Mesenchymal stem cell (in vitro differentiated cells and primary cell): ENCODE results near the gene HSPA1B.

Experiments used
- DNase-seq: peaks from one replicate; pipeline ENCODE4 v3.0.0-alpha.2; 2013
- H2AFZ ChIP-seq: one replicate; pipeline ENCODE4 v1.6.1; 2013; ENCODE audit warnings: low read depth, mild to moderate bottlenecking, control low read depth, inconsistent platforms, low read length, moderate library complexity
- H2AK5ac ChIP-seq: 2 replicates; pipeline ENCODE4 v1.6.1; 2013; ENCODE audit warnings: low read length, moderate library complexity, mild to moderate bottlenecking, inconsistent platforms; ENCODE audit not compliant: severe bottlenecking
- H2BK120ac ChIP-seq: one replicate; pipeline ENCODE4 v1.6.1; 2013; ENCODE audit warnings: low read depth, mild to moderate bottlenecking, inconsistent platforms, low read length, moderate library complexity
- H2BK12ac ChIP-seq, 2 experiments: one replicate each; pipeline ENCODE4 v1.6.1; 2013; ENCODE audit warnings: inconsistent platforms in 2 of 2, low read length in 2 of 2, mild to moderate bottlenecking in 2 of 2, moderate library complexity in 2 of 2, control low read depth in 1 of 2
- H2BK15ac ChIP-seq: one replicate; pipeline ENCODE4 v1.6.1; 2013; ENCODE audit warnings: mild to moderate bottlenecking, low read depth, inconsistent platforms; ENCODE audit not compliant: poor library complexity, severe bottlenecking
- H2BK5ac ChIP-seq: 2 replicates; pipeline ENCODE4 v1.6.1; 2013; ENCODE audit warnings: low read depth, mild to moderate bottlenecking, low read length, control low read depth, inconsistent platforms; ENCODE audit not compliant: poor library complexity, severe bottlenecking
- H3K14ac ChIP-seq, 2 experiments: one replicate each; pipeline ENCODE4 v1.6.1; 2013; ENCODE audit warnings: inconsistent platforms in 2 of 2, low read length in 2 of 2, control low read depth in 1 of 2, mild to moderate bottlenecking in 1 of 2, moderate library complexity in 1 of 2
- H3K18ac ChIP-seq, 2 experiments: one replicate each; pipeline ENCODE4 v1.6.1; 2013; ENCODE audit warnings: inconsistent platforms in 2 of 2, low read length in 2 of 2, control low read depth in 1 of 2, low read depth in 1 of 2, mild to moderate bottlenecking in 1 of 2
- H3K23ac ChIP-seq, 2 experiments: one replicate each; pipeline ENCODE4 v1.6.1; 2013; ENCODE audit warnings: inconsistent platforms in 2 of 2, low read length in 2 of 2, mild to moderate bottlenecking in 2 of 2, moderate library complexity in 2 of 2, control low read depth in 1 of 2
- H3K27ac ChIP-seq: 2 replicates; pipeline ENCODE4 v1.5.1; 2013; ENCODE audit warnings: mild to moderate bottlenecking, moderate library complexity, low read length, control low read depth, inconsistent platforms; ENCODE audit not compliant: poor library complexity, severe bottlenecking
- H3K27me3 ChIP-seq, 2 experiments: 2 replicates each; pipeline versions ENCODE4 v1.6.1 to v1.7.0; 2013; ENCODE audit warnings: low read length in 2 of 2, mild to moderate bottlenecking in 2 of 2, moderate library complexity in 2 of 2, control low read depth in 1 of 2, inconsistent platforms in 1 of 2; ENCODE audit not compliant: control insufficient read depth in 1 of 2, insufficient read depth in 1 of 2
- H3K36me3 ChIP-seq, 2 experiments: 2 replicates each; pipeline versions ENCODE4 v1.6.1 to v1.7.0; 2013; ENCODE audit warnings: low read length in 2 of 2, control low read depth in 1 of 2, inconsistent platforms in 1 of 2, low read depth in 1 of 2, mild to moderate bottlenecking in 1 of 2; ENCODE audit not compliant: insufficient read depth in 2 of 2, control insufficient read depth in 1 of 2
- H3K4ac ChIP-seq, 2 experiments: one replicate each; pipeline ENCODE4 v1.6.1; 2013; ENCODE audit warnings: inconsistent platforms in 2 of 2, low read length in 2 of 2, mild to moderate bottlenecking in 2 of 2, moderate library complexity in 2 of 2, control low read depth in 1 of 2, low read depth in 1 of 2
- H3K4me1 ChIP-seq: 2 replicates; pipeline ENCODE4 v1.6.1; 2013; ENCODE audit warnings: low read depth, low read length, control low read depth; ENCODE audit not compliant: control insufficient read depth, insufficient read depth
- H3K4me2 ChIP-seq: 2 replicates; pipeline ENCODE4 v1.6.1; 2013; ENCODE audit warnings: low read length, mild to moderate bottlenecking, inconsistent platforms; ENCODE audit not compliant: poor library complexity, severe bottlenecking
- H3K4me3 ChIP-seq, 2 experiments: 2 replicates each; pipeline versions ENCODE4 v1.5.1 to v1.7.0; 2013; ENCODE audit warnings: low read length in 2 of 2, mild to moderate bottlenecking in 2 of 2, control low read depth in 1 of 2, low read depth in 1 of 2; ENCODE audit not compliant: insufficient read depth in 1 of 2
- H3K79me1 ChIP-seq: replicated peaks from 2 replicates; pipeline ENCODE4 v1.6.1; 2013; ENCODE audit warnings: mild to moderate bottlenecking, control low read depth, low read length, inconsistent platforms; ENCODE audit not compliant: poor library complexity, severe bottlenecking
- H3K9ac ChIP-seq: 2 replicates; pipeline ENCODE4 v1.7.0; 2013; ENCODE audit warnings: mild to moderate bottlenecking, low read length, moderate library complexity
- H3K9me3 ChIP-seq: 2 replicates; pipeline ENCODE4 v1.7.0; 2013; ENCODE audit warnings: mild to moderate bottlenecking, low read length; ENCODE audit not compliant: control insufficient read depth
- H4K8ac ChIP-seq: one replicate; pipeline ENCODE4 v1.6.1; 2013; ENCODE audit warnings: inconsistent platforms, mild to moderate bottlenecking, low read length, moderate library complexity
- H4K91ac ChIP-seq: one replicate; pipeline ENCODE4 v1.6.1; 2013; ENCODE audit warnings: mild to moderate bottlenecking, low read length, inconsistent platforms
- WGBS: methylation state at CpG from one replicate; pipeline ENCODE4 v1.1.7; 2013; ENCODE audit warnings: mixed read lengths; 5-methylcytosine and 5-hydroxymethylcytosine counted together

Gene HSPA1B

GRCh38 chr6:31830886-31831335 lies 3.4 kb downstream of the HSPA1B start:
- WGBS, result 80% methylated on average over 5 of the region's 6 CpGs
- H4K91ac ChIP-seq, result no peak overlapping the region
- H2BK15ac ChIP-seq, result no peak overlapping the region

GRCh38 chr6:31831350-31832215 lies 4.0 kb downstream of the HSPA1B start:
- Histone ChIP-seq H3K27ac (no peak overlapping the region), H2BK15ac (no peak overlapping the region), H3K79me1 (peaks cover 5% of the 10 kb centered on the region), H2AFZ (no peak overlapping the region), H3K14ac (no peak overlapping the region), H3K27me3 (no peaks in the 10 kb centered on the region), H3K4ac (peak overlapping the region in 1 of 2 experiments; percentile 37), H4K91ac (no peak overlapping the region), H3K36me3 (peaks cover 3 to 6% of the 10 kb centered on the region in 2 experiments), H3K18ac (no peak overlapping the region), H2BK5ac (no peak overlapping the region), H3K4me2 (no peak overlapping the region), H3K9me3 (no peaks in the 10 kb centered on the region), H2AK5ac (no peak overlapping the region), H3K23ac (no peak overlapping the region), H2BK12ac (no peak overlapping the region), H2BK120ac (no peak overlapping the region), H3K4me3 (peak overlapping the region in 1 of 2 experiments; percentile 79), H3K9ac (peak overlapping the region; percentile 93), H3K4me1 (peaks cover 5% of the 10 kb centered on the region), H4K8ac (no peak overlapping the region)
- peak; percentile 15 for DNase-seq
- WGBS, result 97% methylated on average over 11 of the region's 15 CpGs

More at GRCh38 chr6:31830886-31831335, 3.4 kb downstream of the HSPA1B start:
- H2BK5ac ChIP-seq, result no peak overlapping the region
- peak overlapping the region; percentile 93 for H3K9ac ChIP-seq
- no peak overlapping the region for H3K23ac ChIP-seq
- no peak overlapping the region for H3K27ac ChIP-seq
- no peaks in the 10 kb centered on the region for H3K9me3 ChIP-seq
- peaks cover 9% of the 10 kb centered on the region for H3K4me1 ChIP-seq
- DNase-seq, result no peak
- no peak overlapping the region for H3K18ac ChIP-seq
- H3K4me3 ChIP-seq, result peak overlapping the region in 1 of 2 experiments; percentile 79
- peak overlapping the region in 1 of 2 experiments; percentile 49 for H3K4ac ChIP-seq
- peak overlapping the region; percentile 90 for H3K4me2 ChIP-seq
- no peak overlapping the region for H3K14ac ChIP-seq
- H3K79me1 ChIP-seq, result peaks cover 5% of the 10 kb centered on the region
- no peaks in the 10 kb centered on the region for H3K36me3 ChIP-seq
- no peaks in the 10 kb centered on the region for H3K27me3 ChIP-seq
- H4K8ac ChIP-seq, result no peak overlapping the region
- H2AFZ ChIP-seq, result no peak overlapping the region
- no peak overlapping the region for H2BK120ac ChIP-seq
- no peak overlapping the region for H2BK12ac ChIP-seq
- H2AK5ac ChIP-seq, result no peak overlapping the region

DNA sequence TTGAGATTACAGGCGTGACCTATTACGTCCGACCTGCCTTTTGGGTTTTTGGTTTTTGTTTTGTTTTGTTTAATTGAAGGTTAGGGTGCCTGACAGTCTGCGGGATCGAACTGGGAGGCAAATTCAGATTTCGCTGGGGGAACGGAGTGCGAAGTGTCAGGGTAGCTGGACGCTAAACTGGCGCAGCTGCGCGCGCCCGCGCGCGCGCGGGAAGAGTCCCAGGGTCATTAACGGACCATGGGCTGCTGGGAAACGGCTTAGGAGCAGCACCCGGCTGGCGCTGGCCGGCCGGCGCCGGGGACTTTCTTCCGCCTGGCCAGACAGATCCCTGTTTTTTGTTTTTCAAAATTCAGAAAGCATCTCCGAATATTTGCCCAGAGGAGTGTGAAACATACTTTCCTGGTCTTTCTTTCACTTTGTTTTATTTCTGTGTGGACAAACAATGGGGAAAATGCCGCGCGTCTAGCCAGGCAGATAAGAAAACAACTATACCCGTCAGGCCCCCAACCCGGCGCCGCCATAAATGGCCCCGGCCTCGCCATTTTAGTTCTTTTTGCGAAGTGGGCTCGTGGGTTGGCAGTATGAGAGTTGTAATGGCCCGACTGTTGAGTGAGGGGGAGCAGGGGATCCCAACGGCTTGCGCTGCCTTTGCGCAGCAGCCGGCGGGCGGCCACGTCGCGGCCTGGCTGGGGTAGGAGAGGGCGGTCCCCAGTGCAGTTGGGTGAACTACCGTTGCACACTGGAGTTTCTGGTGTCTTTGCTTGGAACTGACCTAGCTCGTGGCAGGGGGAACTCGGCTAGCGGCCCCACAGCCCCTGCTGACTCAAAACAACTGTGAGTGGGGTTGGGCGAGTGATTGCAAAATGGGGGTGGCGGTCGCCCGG lies 7.1 kb downstream of the HSPA1B start:
- H3K79me1 ChIP-seq, result peaks cover 5% of the 10 kb centered on the region
- H3K23ac ChIP-seq, result peak overlapping the region in 1 of 2 experiments; percentile 100
- H2BK120ac ChIP-seq, result peak overlapping the region; percentile 65
- H4K8ac ChIP-seq, result peak overlapping the region; percentile 98
- H3K27me3 ChIP-seq, result no peaks in the 10 kb centered on the region
- peak overlapping the region; percentile 91 for H2BK5ac ChIP-seq
- peaks cover 21% of the 10 kb centered on the region for H3K4me1 ChIP-seq
- H3K9ac ChIP-seq, result peak overlapping the region; percentile 98
- peak overlapping the region; percentile 100 for H3K18ac ChIP-seq
- peak overlapping the region; percentile 73 for H2AFZ ChIP-seq
- peak overlapping the region; percentile 97 for H2AK5ac ChIP-seq
- H2BK12ac ChIP-seq, result peak overlapping the region in 1 of 2 experiments; percentile 87
- peaks cover 24 to 35% of the 10 kb centered on the region in 2 experiments for H3K36me3 ChIP-seq
- peak overlapping the region; percentile 95 for H3K27ac ChIP-seq
- H2BK15ac ChIP-seq, result peak overlapping the region; percentile 57
- DNase-seq, result peak; percentile 89
- WGBS, result 2% methylated on average over 58 of the region's 59 CpGs
- H4K91ac ChIP-seq, result peak overlapping the region; percentile 99
- H3K4me2 ChIP-seq, result peak overlapping the region; percentile 98
- H3K14ac ChIP-seq, result peak overlapping the region in 1 of 2 experiments; percentile 100
- no peaks in the 10 kb centered on the region for H3K9me3 ChIP-seq
- peak overlapping the region; percentile 100 for H3K4me3 ChIP-seq
- peak overlapping the region; percentile 100 for H3K4ac ChIP-seq
